OCI-LY1 (cell line): Measurements from ENCODE around the gene PARN.

Experiments used
- H2AFZ ChIP-seq: fragments of 200-600 bp; sonication (generic), shearing (Covaris generic); 2 replicates; pipeline ENCODE4 v1.6.0; 2014; ENCODE audit warnings: antibody characterized with exemption, mild to moderate bottlenecking, low read length
- H3F3A ChIP-seq: fragments of 200-600 bp; sonication (generic), shearing (Covaris generic); 2 replicates; pipeline ENCODE4 v1.6.0; 2014; ENCODE audit warnings: mild to moderate bottlenecking, antibody characterized with exemption, low read length, moderate library complexity; ENCODE audit not compliant: insufficient read depth
- H3K27ac ChIP-seq: fragments of 200-600 bp; sonication (generic); 2 replicates; pipeline ENCODE4 v1.5.1; 2014; ENCODE audit warnings: low read length, mixed run types, mild to moderate bottlenecking, low read depth; ENCODE audit not compliant: poor library complexity, severe bottlenecking
- H3K27me3 ChIP-seq: fragments of 200-600 bp; sonication (generic); 2 replicates; pipeline ENCODE4 v1.6.0; 2014; ENCODE audit warnings: antibody characterized with exemption, mild to moderate bottlenecking, low read length, moderate library complexity; ENCODE audit not compliant: insufficient read depth
- H3K36me3 ChIP-seq: fragments of 200-600 bp; sonication (generic); 2 replicates; pipeline ENCODE4 v1.6.1; 2014; ENCODE audit warnings: mild to moderate bottlenecking, antibody characterized with exemption, low read length, moderate library complexity, mixed read lengths; ENCODE audit not compliant: insufficient read depth
- H3K4me1 ChIP-seq: fragments of 200-600 bp; sonication (generic); 2 replicates; pipeline ENCODE4 v1.5.1; 2014; ENCODE audit warnings: mild to moderate bottlenecking, low read length, moderate library complexity; ENCODE audit not compliant: insufficient read depth, severe bottlenecking
- H3K4me2 ChIP-seq: fragments of 200-600 bp; sonication (generic), shearing (Covaris generic); 2 replicates; pipeline ENCODE4 v1.6.1; 2014; ENCODE audit warnings: low read length
- H3K4me3 ChIP-seq: fragments of 200-600 bp; sonication (generic); 2 replicates; pipeline ENCODE4 v1.5.1; 2014; ENCODE audit warnings: low read length, low read depth, mild to moderate bottlenecking, mixed read lengths; ENCODE audit not compliant: poor library complexity, severe bottlenecking
- H3K79me2 ChIP-seq: fragments of 200-600 bp; shearing (Covaris generic); 2 replicates; pipeline ENCODE4 v1.6.1; 2016; ENCODE audit warnings: mixed run types, low read length, mixed read lengths; ENCODE audit not compliant: insufficient read depth
- H3K9ac ChIP-seq: fragments of 200-600 bp; sonication (generic), shearing (Covaris generic); 2 replicates; pipeline ENCODE4 v1.6.1; 2014; ENCODE audit warnings: mild to moderate bottlenecking, low read length, mixed read lengths
- H3K9me2 ChIP-seq: fragments of 200-600 bp; sonication (generic), shearing (Covaris generic); 2 replicates; pipeline ENCODE4 v1.6.1; 2014; ENCODE audit warnings: low read depth, mild to moderate bottlenecking, low read length, mixed read lengths
- H3K9me3 ChIP-seq: fragments of 200-600 bp; shearing (Covaris generic); 2 replicates; pipeline ENCODE4 v1.6.1; 2014; ENCODE audit warnings: low read length, mixed read lengths
- H4K20me1 ChIP-seq: fragments of 200-600 bp; sonication (generic), shearing (Covaris generic); 2 replicates; pipeline ENCODE4 v1.6.0; 2016; ENCODE audit warnings: mild to moderate bottlenecking, low read length; ENCODE audit not compliant: insufficient read depth
- EZH2 ChIP-seq: fragments of 200-600 bp; sonication (generic), shearing (Covaris generic); IDR thresholded peaks from 2 replicates; pipeline ENCODE4 v1.8.0; 2017; ENCODE audit warnings: borderline replicate concordance, mixed run types, mild to moderate bottlenecking, antibody characterized with exemption, low read length, moderate library complexity, mixed read lengths
- TF ChIP-seq, protein P1 (sequence below): fragments of 200-600 bp; sonication (generic), shearing (Covaris generic); IDR thresholded peaks from 2 replicates; pipeline ENCODE4 v1.5.1; 2017; ENCODE audit warnings: mild to moderate bottlenecking, antibody characterized with exemption, low read length, moderate library complexity, mixed read lengths

PARN gene

DNA sequence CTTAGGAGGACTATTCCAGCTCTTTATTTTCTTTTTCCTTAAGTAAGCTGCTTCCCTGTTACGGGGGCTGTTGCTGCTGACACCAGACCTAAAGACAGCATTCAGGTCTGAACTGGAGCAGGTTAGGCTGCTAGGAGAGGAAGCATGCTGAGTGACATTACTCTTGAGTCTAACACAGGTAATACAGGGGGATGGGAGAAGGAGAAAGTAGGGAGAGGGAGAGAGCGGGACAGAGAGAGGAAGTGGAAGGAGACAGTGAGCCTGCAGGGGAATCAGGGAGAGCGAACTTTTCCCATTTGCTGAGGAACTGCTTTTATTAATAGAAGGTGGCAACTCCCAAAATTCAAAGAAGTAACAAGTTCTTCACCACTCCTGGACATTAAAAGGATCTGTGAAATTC is 130.9 kb downstream of the PARN start:
- Histone ChIP-seq H3F3A (no peaks in the 10 kb centered on the region), H3K9me2 (no peaks in the 10 kb centered on the region), H3K79me2 (no peaks in the 10 kb centered on the region), H3K36me3 (peaks cover 6% of the 10 kb centered on the region; the same call in 1 of the 2 replicates), H3K9ac (no peak overlapping the region), H3K4me2 (no peak overlapping the region), H2AFZ (no peak overlapping the region), H3K9me3 (no peaks in the 10 kb centered on the region), H3K27me3 (no peaks in the 10 kb centered on the region), H3K4me3 (no peak overlapping the region), H3K4me1 (no peaks in the 10 kb centered on the region), H3K27ac (no peak overlapping the region), H4K20me1 (no peaks in the 10 kb centered on the region)
- no peak for TF ChIP-seq EZH2
- TF ChIP-seq, protein P1, sequence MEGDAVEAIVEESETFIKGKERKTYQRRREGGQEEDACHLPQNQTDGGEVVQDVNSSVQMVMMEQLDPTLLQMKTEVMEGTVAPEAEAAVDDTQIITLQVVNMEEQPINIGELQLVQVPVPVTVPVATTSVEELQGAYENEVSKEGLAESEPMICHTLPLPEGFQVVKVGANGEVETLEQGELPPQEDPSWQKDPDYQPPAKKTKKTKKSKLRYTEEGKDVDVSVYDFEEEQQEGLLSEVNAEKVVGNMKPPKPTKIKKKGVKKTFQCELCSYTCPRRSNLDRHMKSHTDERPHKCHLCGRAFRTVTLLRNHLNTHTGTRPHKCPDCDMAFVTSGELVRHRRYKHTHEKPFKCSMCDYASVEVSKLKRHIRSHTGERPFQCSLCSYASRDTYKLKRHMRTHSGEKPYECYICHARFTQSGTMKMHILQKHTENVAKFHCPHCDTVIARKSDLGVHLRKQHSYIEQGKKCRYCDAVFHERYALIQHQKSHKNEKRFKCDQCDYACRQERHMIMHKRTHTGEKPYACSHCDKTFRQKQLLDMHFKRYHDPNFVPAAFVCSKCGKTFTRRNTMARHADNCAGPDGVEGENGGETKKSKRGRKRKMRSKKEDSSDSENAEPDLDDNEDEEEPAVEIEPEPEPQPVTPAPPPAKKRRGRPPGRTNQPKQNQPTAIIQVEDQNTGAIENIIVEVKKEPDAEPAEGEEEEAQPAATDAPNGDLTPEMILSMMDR = no peak

DNA sequence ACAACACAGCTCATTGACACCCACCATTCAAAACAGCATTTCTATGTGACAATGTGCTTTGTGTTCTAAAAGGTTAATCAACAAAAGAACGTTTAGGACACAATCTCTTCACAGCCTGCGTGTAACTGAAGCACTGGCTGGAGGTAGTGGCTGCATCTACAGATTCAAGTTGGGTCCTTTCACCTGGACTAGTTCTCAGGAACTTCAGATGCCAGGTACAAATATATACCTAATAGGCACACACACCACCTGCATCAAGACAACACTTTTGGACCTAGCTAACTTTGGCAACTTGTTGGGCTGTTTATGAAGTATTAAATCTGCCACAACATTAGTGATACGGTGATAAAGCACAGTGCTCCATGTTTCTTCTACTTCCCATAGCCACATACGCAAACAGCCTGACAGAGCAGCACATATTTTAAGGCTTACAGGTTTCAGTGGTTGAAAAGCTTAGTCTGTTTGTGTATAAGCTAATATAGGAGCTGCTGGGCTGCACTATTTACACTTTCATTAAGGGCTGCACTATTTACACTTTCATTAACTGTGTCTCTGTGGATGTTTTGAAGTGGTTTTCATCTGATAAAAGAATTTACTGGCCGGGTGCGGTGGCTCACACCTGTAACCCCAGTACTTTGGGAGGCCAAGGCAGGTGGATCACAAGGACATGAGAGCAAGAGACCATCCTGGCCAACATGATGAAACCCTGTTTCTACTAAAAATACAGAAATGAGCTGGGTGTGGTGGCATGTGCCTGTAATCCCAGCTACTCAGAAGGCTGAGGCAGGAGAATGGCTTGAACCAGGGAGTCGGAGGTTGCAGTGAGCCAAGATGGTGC is 132.6 kb downstream of the PARN start:
- H4K20me1 ChIP-seq = no peaks in the 10 kb centered on the region
- no peak overlapping the region for H2AFZ ChIP-seq
- peaks cover 5% of the 10 kb centered on the region for H3K4me1 ChIP-seq
- H3F3A ChIP-seq = no peaks in the 10 kb centered on the region
- no peaks in the 10 kb centered on the region for H3K27me3 ChIP-seq
- no peaks in the 10 kb centered on the region for H3K9me2 ChIP-seq
- no peak overlapping the region for H3K9ac ChIP-seq
- TF ChIP-seq EZH2 = no peak
- TF ChIP-seq, protein P1 = no peak
- no peaks in the 10 kb centered on the region for H3K79me2 ChIP-seq
- H3K36me3 ChIP-seq = peaks cover 6% of the 10 kb centered on the region; the same call in 1 of the 2 replicates
- H3K4me2 ChIP-seq = no peak overlapping the region
- H3K4me3 ChIP-seq = no peak overlapping the region
- H3K27ac ChIP-seq = no peak overlapping the region
- no peaks in the 10 kb centered on the region for H3K9me3 ChIP-seq

DNA sequence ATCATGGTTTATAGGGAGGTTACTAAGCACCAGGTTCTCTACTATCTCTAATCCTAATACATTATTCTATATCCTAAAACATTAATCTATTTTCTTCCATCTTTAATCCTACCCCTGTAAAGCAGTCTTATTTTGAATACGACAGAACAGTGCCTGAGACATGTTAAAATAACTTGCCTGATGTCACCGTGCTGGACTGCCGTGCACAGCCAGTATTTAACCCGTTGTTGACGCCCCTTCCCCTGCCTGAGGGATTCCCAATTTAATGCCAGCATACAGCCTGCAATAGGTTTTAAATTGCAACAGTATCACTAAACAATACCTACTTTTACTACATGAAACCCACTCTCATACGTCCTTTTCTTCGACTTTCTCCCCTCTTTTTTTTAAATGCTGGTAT is 133.3 kb downstream of the PARN start:
- peaks cover 8% of the 10 kb centered on the region for H3K4me1 ChIP-seq
- H3K27me3 ChIP-seq = no peaks in the 10 kb centered on the region
- no peaks in the 10 kb centered on the region for H3F3A ChIP-seq
- H4K20me1 ChIP-seq = no peaks in the 10 kb centered on the region
- H3K27ac ChIP-seq = no peak overlapping the region
- no peak overlapping the region for H3K4me3 ChIP-seq
- no peak overlapping the region for H2AFZ ChIP-seq
- H3K9ac ChIP-seq = no peak overlapping the region
- no peaks in the 10 kb centered on the region for H3K79me2 ChIP-seq
- TF ChIP-seq EZH2 = no peak
- TF ChIP-seq, protein P1 = no peak
- no peak overlapping the region for H3K4me2 ChIP-seq
- no peaks in the 10 kb centered on the region for H3K9me3 ChIP-seq
- peaks cover 6% of the 10 kb centered on the region; the same call in 1 of the 2 replicates for H3K36me3 ChIP-seq
- no peaks in the 10 kb centered on the region for H3K9me2 ChIP-seq
